Trophoblast cell (in vitro differentiated cells and primary cell): Measurements from ENCODE around the gene VRTN.
A peak's percentile ranks its signal among the peaks of the same experiment; 100 is the strongest.

Experiments
- DNase-seq, 2 donors: peaks; one replicate each; pipeline ENCODE4 v3.0.0-alpha.2; 2016
- H2AFZ ChIP-seq: 2 replicates; pipeline ENCODE4 v1.6.1; 2013; ENCODE audit warnings: low read length, moderate library complexity, mild to moderate bottlenecking; ENCODE audit not compliant: insufficient read depth, poor library complexity
- H2AK5ac ChIP-seq: 2 replicates; pipeline ENCODE4 v1.6.1; 2013; ENCODE audit warnings: mild to moderate bottlenecking, low read length
- H2BK120ac ChIP-seq: 2 replicates; pipeline ENCODE4 v1.6.1; 2013; ENCODE audit warnings: low read length, mild to moderate bottlenecking, moderate library complexity; ENCODE audit not compliant: insufficient read depth, poor library complexity
- H2BK12ac ChIP-seq: 2 replicates; pipeline ENCODE4 v1.6.1; 2013; ENCODE audit warnings: mild to moderate bottlenecking, low read length, moderate library complexity
- H2BK5ac ChIP-seq: 2 replicates; pipeline ENCODE4 v1.6.1; 2013; ENCODE audit warnings: low read length, low read depth, moderate library complexity, mild to moderate bottlenecking; ENCODE audit not compliant: poor library complexity
- H3K14ac ChIP-seq: 2 replicates; pipeline ENCODE4 v1.6.1; 2013; ENCODE audit warnings: mild to moderate bottlenecking, low read length
- H3K18ac ChIP-seq: 2 replicates; pipeline ENCODE4 v1.6.1; 2013; ENCODE audit warnings: mild to moderate bottlenecking, low read length
- H3K23ac ChIP-seq: 2 replicates; pipeline ENCODE4 v1.6.1; 2013; ENCODE audit warnings: low read length
- H3K27ac ChIP-seq: 2 replicates; pipeline ENCODE4 v1.5.1; 2013; ENCODE audit warnings: low read depth, mild to moderate bottlenecking, inconsistent platforms, low read length, moderate library complexity
- H3K27me3 ChIP-seq: 2 replicates; pipeline ENCODE4 v1.6.1; 2013; ENCODE audit warnings: inconsistent platforms, mild to moderate bottlenecking, low read length, moderate library complexity; ENCODE audit not compliant: insufficient read depth
- H3K36me3 ChIP-seq, 2 experiments: 1 replicate in 1 of 2; 2 replicates in 1 of 2; pipeline ENCODE4 v1.6.1; 2013; ENCODE audit warnings: low read length in 2 of 2, mild to moderate bottlenecking in 2 of 2, moderate library complexity in 1 of 2; ENCODE audit not compliant: insufficient read depth in 2 of 2, control insufficient read depth in 1 of 2
- H3K4ac ChIP-seq: 2 replicates; pipeline ENCODE4 v1.6.1; 2013; ENCODE audit warnings: low read depth, mild to moderate bottlenecking, low read length, moderate library complexity
- H3K4me1 ChIP-seq, 2 experiments: 1 replicate in 1 of 2; 2 replicates in 1 of 2; pipeline ENCODE4 v1.6.1; 2013; ENCODE audit warnings: low read length in 2 of 2, mild to moderate bottlenecking in 2 of 2, moderate library complexity in 1 of 2; ENCODE audit not compliant: insufficient read depth in 2 of 2, control insufficient read depth in 1 of 2
- H3K4me2 ChIP-seq: 2 replicates; pipeline ENCODE4 v1.6.1; 2013; ENCODE audit warnings: inconsistent platforms, mild to moderate bottlenecking, low read length, moderate library complexity
- H3K4me3 ChIP-seq: 2 replicates; pipeline ENCODE4 v1.5.1; 2013; ENCODE audit warnings: mild to moderate bottlenecking, low read depth, low read length, inconsistent platforms
- H3K79me1 ChIP-seq: one replicate; pipeline ENCODE4 v1.6.1; 2013; ENCODE audit warnings: low read length
- H3K79me2 ChIP-seq: 2 replicates; pipeline ENCODE4 v1.6.1; 2013; ENCODE audit warnings: low read length, mild to moderate bottlenecking; ENCODE audit not compliant: control insufficient read depth, insufficient read depth, poor library complexity
- H3K9ac ChIP-seq: 2 replicates; pipeline ENCODE4 v1.6.1; 2013; ENCODE audit warnings: mild to moderate bottlenecking, low read length
- H3K9me3 ChIP-seq: 2 replicates; pipeline ENCODE4 v1.6.1; 2013; ENCODE audit warnings: low read depth, mild to moderate bottlenecking, control low read depth, inconsistent platforms, low read length; ENCODE audit not compliant: insufficient read depth
- H4K12ac ChIP-seq: 2 replicates; pipeline ENCODE4 v1.6.1; 2013; ENCODE audit warnings: low read depth, mild to moderate bottlenecking, low read length, moderate library complexity
- H4K8ac ChIP-seq: 2 replicates; pipeline ENCODE4 v1.6.1; 2013; ENCODE audit warnings: low read depth, mild to moderate bottlenecking, low read length, moderate library complexity
- H4K91ac ChIP-seq: one replicate; pipeline ENCODE4 v1.6.1; 2013; ENCODE audit warnings: low read depth, mild to moderate bottlenecking, low read length, moderate library complexity
- WGBS: extraction: QIAGEN DNeasy Blood & Tissue Kit; methylation state at CpG from one replicate; pipeline ENCODE4 v1.1.7; 2013; ENCODE audit warnings: missing lambda C conversion rate; ENCODE audit not compliant: insufficient read length, insufficient coverage; ENCODE audit errors: extremely low coverage; 5-methylcytosine and 5-hydroxymethylcytosine counted together

Gene VRTN

DNA sequence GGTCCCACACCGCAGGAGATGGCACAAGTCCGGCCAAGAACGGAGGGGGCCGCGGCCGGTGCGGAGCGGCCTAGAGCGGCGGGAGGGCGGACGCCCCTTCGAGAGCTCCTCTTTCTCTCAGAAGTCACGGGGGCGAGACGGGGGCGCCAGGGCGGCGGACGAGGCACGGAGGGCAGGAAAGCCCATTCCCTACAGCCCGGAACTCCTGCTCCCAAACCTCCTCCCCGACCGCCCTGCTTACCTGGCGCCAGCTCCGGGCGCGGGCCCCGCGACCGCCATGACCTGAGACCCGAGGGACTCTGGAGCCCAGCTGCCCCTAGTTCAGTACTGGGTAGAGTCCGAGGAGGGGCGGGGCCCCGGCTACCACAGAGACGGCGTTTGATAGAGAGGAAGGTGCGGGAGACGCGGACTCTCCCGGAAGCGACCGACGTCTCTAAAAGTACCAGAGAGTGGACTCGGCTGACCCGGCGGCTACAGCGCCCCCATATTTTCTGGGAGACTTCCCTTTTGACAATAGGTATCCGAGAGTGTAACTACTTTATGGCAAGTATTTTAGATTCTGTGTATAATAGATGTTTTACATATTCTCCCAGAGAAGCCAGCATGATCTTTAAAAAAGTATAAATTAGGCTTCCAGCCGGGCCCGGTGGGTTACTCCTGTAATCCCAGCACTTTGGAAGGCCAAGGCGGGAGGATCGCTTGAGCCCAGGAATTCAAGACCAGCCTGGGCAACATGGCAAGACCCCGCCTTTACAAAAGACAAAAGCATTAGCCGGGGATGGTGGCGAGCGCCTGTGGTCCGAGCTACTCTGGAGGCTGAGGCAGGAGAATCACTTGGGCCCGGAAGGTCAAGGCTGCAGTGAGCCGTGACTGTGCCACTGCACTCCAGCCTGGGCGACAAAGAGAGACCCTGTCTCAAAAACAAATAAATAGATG is 45.4 kb upstream of the VRTN start, which contains the start of gene ABCD4:
Gene ABCD4 (minus strand): TSS at position 301 of the 936 bp plus-strand sequence. CDS start 22 bp downstream, at position 279.
- Histone ChIP-seq H3K4me2 (peak within 1 kb of the TSS; percentile 78), H2BK120ac (peak within 1 kb of the TSS; percentile 88), H3K79me2 (peaks cover 8% of the 10 kb centered on the region), H4K8ac (peak within 1 kb of the TSS; percentile 96), H3K36me3 (peaks cover 9 to 12% of the 10 kb centered on the region in 2 experiments), H3K27me3 (no peaks in the 10 kb centered on the region), H3K9ac (peak within 1 kb of the TSS; percentile 96), H3K4me1 (peaks cover 0 to 7% of the 10 kb centered on the region in 2 experiments), H3K4me3 (peak within 1 kb of the TSS; percentile 97), H3K9me3 (no peaks in the 10 kb centered on the region), H3K79me1 (peaks cover 4% of the 10 kb centered on the region), H3K4ac (peak within 1 kb of the TSS; percentile 90), H4K91ac (peak within 1 kb of the TSS; percentile 90), H3K18ac (peak within 1 kb of the TSS; percentile 96), H2AK5ac (peak within 1 kb of the TSS; percentile 35), H2BK12ac (no peak within 1 kb of the TSS), H3K27ac (peak within 1 kb of the TSS; percentile 76), H2BK5ac (peak within 1 kb of the TSS; percentile 80), H4K12ac (peak within 1 kb of the TSS; percentile 94), H2AFZ (peak within 1 kb of the TSS; percentile 96), H3K23ac (no peak within 1 kb of the TSS), H3K14ac (peak within 1 kb of the TSS; percentile 98)
- DNase-seq: peak; percentile 91 to 92
- no CpG with 5 or more reads among the region's 61 CpGs for WGBS

DNA sequence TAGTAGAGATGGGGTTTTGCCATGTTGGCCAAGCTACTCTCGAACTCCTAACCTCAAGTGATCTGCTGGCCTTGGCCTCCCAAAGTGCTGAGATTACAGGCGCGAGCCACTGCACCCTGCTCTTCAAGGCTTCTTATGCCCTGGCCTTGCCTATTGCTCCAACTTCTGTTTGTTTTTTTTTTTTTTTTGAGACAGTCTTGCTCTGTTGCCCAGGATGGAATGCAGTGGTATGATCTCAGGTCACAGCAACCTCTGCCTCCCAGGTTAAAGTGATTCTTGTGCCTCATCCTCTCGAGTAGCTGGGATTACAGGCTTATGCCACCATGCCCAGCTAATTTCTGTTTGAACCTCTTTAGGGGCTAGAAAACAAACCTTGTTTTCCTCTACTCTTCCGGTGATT is 39.6 kb upstream of the VRTN start:
- H2BK12ac ChIP-seq: no peak overlapping the region

DNA sequence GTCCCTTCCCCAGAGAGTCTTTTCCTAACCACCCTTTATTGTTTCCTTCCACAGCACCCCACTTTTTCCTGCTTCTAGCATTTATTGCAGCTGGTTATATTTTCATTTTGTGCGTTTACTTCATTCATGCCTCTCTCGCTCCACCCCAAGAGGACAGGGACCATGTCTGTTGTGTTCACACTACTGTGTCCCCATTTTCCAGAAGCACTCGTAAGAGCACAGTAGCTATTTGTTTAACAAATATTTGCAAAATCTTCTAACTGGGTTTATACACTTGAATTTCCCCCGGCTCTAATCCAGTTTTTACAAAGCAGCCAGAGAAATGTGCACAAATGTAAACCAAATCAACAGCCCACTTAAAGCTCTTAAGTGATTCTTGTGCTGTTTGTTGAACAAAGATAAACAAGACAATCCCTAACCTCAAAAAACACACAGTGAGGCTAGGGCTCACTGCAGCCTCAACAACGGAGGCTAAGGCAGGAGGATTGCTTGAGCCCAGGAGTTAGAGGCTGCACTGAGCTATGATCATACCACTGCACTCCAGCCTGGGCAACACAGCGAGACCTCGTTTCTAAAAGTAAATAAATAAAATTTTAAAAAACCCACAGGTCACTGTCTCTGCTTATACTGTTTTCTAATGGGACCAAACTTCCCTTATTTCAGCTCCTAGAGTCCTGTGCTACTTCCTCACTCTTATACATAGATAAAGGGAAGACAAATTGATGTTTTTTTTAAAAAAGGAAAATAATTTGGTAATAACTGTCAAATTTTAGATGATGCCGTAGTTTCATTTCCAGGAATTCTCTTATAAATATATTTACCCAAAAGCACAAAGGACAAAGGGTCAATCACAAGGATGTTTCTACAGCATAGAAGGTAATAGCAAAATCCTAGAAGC is 38.9 kb upstream of the VRTN start:
- H4K12ac ChIP-seq: no peak overlapping the region
- H3K23ac ChIP-seq: no peak overlapping the region
- no CpG with 5 or more reads among the region's 8 CpGs for WGBS
- no peak overlapping the region for H3K4me2 ChIP-seq
- no peak for DNase-seq
- H3K14ac ChIP-seq: no peak overlapping the region
- no peaks in the 10 kb centered on the region for H3K9me3 ChIP-seq
- no peaks in the 10 kb centered on the region for H3K79me1 ChIP-seq
- H3K4me3 ChIP-seq: no peak overlapping the region
- no peaks in the 10 kb centered on the region for H3K4me1 ChIP-seq
- no peaks in the 10 kb centered on the region for H3K79me2 ChIP-seq
- no peak overlapping the region for H2BK120ac ChIP-seq
- H4K8ac ChIP-seq: no peak overlapping the region
- no peaks in the 10 kb centered on the region for H3K36me3 ChIP-seq
- H3K27ac ChIP-seq: no peak overlapping the region
- H3K18ac ChIP-seq: no peak overlapping the region
- H2AFZ ChIP-seq: no peak overlapping the region
- H2BK5ac ChIP-seq: no peak overlapping the region
- no peak overlapping the region for H3K4ac ChIP-seq
- no peak overlapping the region for H4K91ac ChIP-seq
- no peak overlapping the region for H3K9ac ChIP-seq
- H2BK12ac ChIP-seq: no peak overlapping the region
- H3K27me3 ChIP-seq: no peaks in the 10 kb centered on the region
- H2AK5ac ChIP-seq: no peak overlapping the region

More for the DNA sequence above, 39.6 kb upstream of the VRTN start:
- Histone ChIP-seq H3K4me1 (no peaks in the 10 kb centered on the region), H4K91ac (no peak overlapping the region), H2BK5ac (no peak overlapping the region), H4K8ac (no peak overlapping the region), H3K9ac (no peak overlapping the region), H3K4me3 (no peak overlapping the region), H3K79me1 (no peaks in the 10 kb centered on the region), H3K18ac (no peak overlapping the region), H2AK5ac (no peak overlapping the region), H2AFZ (no peak overlapping the region), H4K12ac (no peak overlapping the region), H3K14ac (no peak overlapping the region), H3K4me2 (no peak overlapping the region), H3K23ac (no peak overlapping the region), H3K79me2 (no peaks in the 10 kb centered on the region), H3K9me3 (no peaks in the 10 kb centered on the region), H3K27ac (no peak overlapping the region), H3K4ac (no peak overlapping the region), H3K27me3 (no peaks in the 10 kb centered on the region), H2BK120ac (no peak overlapping the region), H3K36me3 (no peaks in the 10 kb centered on the region)
- DNase-seq: no peak
- WGBS: no CpG with 5 or more reads among the region's 5 CpGs

DNA sequence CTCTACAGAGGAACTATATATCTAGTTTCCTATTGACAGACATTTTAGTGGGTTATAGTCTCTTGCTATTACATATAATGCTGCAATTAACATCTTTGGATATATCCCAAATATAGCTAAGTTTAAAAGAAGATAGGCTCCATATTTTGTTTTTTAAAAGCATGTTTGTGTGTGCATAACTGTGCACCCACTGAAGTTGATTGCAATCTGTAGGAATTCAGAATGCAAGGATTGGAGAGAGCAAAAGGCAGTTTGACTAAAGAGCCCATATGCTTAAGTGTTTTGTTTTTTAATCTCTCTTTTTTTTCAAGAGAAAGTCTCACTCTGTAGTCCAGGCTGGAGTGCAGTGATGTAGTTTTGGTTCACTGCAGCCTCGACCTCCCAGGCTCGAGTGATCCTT is 36.1 kb upstream of the VRTN start:
- no peak overlapping the region for H3K18ac ChIP-seq
- H2BK5ac ChIP-seq: no peak overlapping the region
- H3K27ac ChIP-seq: no peak overlapping the region
- H2BK12ac ChIP-seq: no peak overlapping the region
- H3K23ac ChIP-seq: no peak overlapping the region
- H3K36me3 ChIP-seq: no peaks in the 10 kb centered on the region
- H3K4me3 ChIP-seq: no peak overlapping the region
- H3K14ac ChIP-seq: no peak overlapping the region
- no peaks in the 10 kb centered on the region for H3K79me2 ChIP-seq
- no peak overlapping the region for H2AFZ ChIP-seq
- peak in 1 of 2 donors; percentile 51 for DNase-seq
- H3K9me3 ChIP-seq: no peaks in the 10 kb centered on the region
- H4K12ac ChIP-seq: no peak overlapping the region
- H3K4me2 ChIP-seq: no peak overlapping the region
- H3K4ac ChIP-seq: no peak overlapping the region
- no peak overlapping the region for H3K9ac ChIP-seq
- no peaks in the 10 kb centered on the region for H3K79me1 ChIP-seq
- no peak overlapping the region for H2BK120ac ChIP-seq
- no peak overlapping the region for H2AK5ac ChIP-seq
- no peaks in the 10 kb centered on the region for H3K4me1 ChIP-seq
- H4K91ac ChIP-seq: no peak overlapping the region
- no CpG with 5 or more reads among the region's 2 CpGs for WGBS
- H3K27me3 ChIP-seq: no peaks in the 10 kb centered on the region
- no peak overlapping the region for H4K8ac ChIP-seq
